GM12878 (cell line): ENCODE results near the gene BARX2. TPM values are rescaled to one million over a fixed set of nuclear protein-coding genes. Genes with fewer than 3 reads are reported as not detected.

Source experiments
- ATAC-seq: fragments of 200-7000 bp; cut with Tn5 transposase; 3 replicates; pipeline ENCODE4 v1.9.1; 2020; ENCODE audit warnings: mild to moderate bottlenecking, moderate library complexity
- BruUV-seq: library from RNA; stranded (reverse); fragments of 400-500 nt; replicated peaks from 2 replicates; lab custom pipeline; 2021; lab: Mats Ljungman, UMichigan
- CTCF ChIA-PET: fragments of 300-600 bp; sonication (Branson Sonifier 250); formaldehyde crosslinking; extraction: SDS; loops from one replicate; lab custom pipeline; 2021; ENCODE audit warnings: inconsistent platforms; lab: Yijun Ruan, JAX
- POLR2A ChIA-PET: fragments of 350-600 bp; formaldehyde crosslinking; extraction: SDS; loops from one replicate; lab custom pipeline; 2021; ENCODE audit warnings: inconsistent platforms; lab: Charles Lee
- RAD21 ChIA-PET: fragments of 300-600 bp; sonication (Branson Sonifier 250); formaldehyde crosslinking; loops from one replicate; lab custom pipeline; 2023; ENCODE audit warnings: antibody characterized with exemption; ENCODE audit not compliant: unreplicated experiment; lab: Charles Lee
- SMC1A ChIA-PET: fragments of 300-600 bp; sonication (Branson Sonifier 250); formaldehyde crosslinking; loops from one replicate; lab custom pipeline; 2023; ENCODE audit not compliant: unreplicated experiment, uncharacterized antibody; lab: Charles Lee
- DNase-seq: peaks from one replicate; pipeline ENCODE4 v3.0.0-alpha.2; 2011; ENCODE audit warnings: low read depth, low spot score
- FAIRE-seq: peaks from 3 replicates; lab custom pipeline; 2011; peaks lifted over from hg19 to GRCh38; lab: Jason Lieb, UNC
- H2AFZ ChIP-seq: 2 replicates; pipeline ENCODE4 v1.6.0; 2011; ENCODE audit warnings: low read depth, low read length, control low read depth; ENCODE audit not compliant: control insufficient read depth
- H3K27ac ChIP-seq: 2 replicates; pipeline ENCODE4 v1.5.1; 2011; ENCODE audit warnings: control low read depth; ENCODE audit not compliant: control insufficient read depth, insufficient read depth
- H3K27me3 ChIP-seq, 2 experiments: replicated peaks in 1 of 2; 2 replicates each; pipeline versions ENCODE4 v1.6.0 to v1.6.1; 2011; ENCODE audit warnings: low read length in 1 of 2; ENCODE audit not compliant: control insufficient read depth in 2 of 2, insufficient read depth in 2 of 2
- H3K36me3 ChIP-seq, 2 experiments: 2 replicates each; pipeline ENCODE4 v1.5.1; 2011; ENCODE audit warnings: low read length in 1 of 2; ENCODE audit not compliant: control insufficient read depth in 2 of 2, insufficient read depth in 2 of 2
- H3K4me1 ChIP-seq: 2 replicates; pipeline ENCODE4 v1.6.1; 2011; ENCODE audit warnings: mild to moderate bottlenecking, low read length, moderate library complexity, mixed read lengths; ENCODE audit not compliant: control insufficient read depth, insufficient read depth
- H3K4me2 ChIP-seq: 2 replicates; pipeline ENCODE4 v1.6.0; 2011; ENCODE audit warnings: control low read depth; ENCODE audit not compliant: control insufficient read depth, insufficient read depth
- H3K4me3 ChIP-seq: fragments of 200-600 bp; sonication (generic); 2 replicates; pipeline ENCODE4 v1.5.1; 2016
- H3K79me2 ChIP-seq: 2 replicates; pipeline ENCODE4 v1.6.0; 2011; ENCODE audit warnings: low read length; ENCODE audit not compliant: control insufficient read depth, insufficient read depth
- H3K9ac ChIP-seq: 2 replicates; pipeline ENCODE4 v1.8.0; 2011; ENCODE audit warnings: low read length, control low read depth, mixed read lengths; ENCODE audit not compliant: control insufficient read depth, insufficient read depth
- H3K9me3 ChIP-seq: replicated peaks from 3 replicates; pipeline ENCODE4 v1.5.1; 2011; ENCODE audit warnings: mild to moderate bottlenecking, low read length; ENCODE audit not compliant: control insufficient read depth, insufficient read depth
- H4K20me1 ChIP-seq: 2 replicates; pipeline ENCODE4 v1.6.0; 2011; ENCODE audit not compliant: control insufficient read depth, insufficient read depth
- BHLHE40 ChIP-seq, 2 experiments: fragments of 450-650 bp in 1 of 2; IDR thresholded peaks; 2 replicates each; pipeline ENCODE4 v1.6.1; 2011 to 2017; ENCODE audit warnings: low read depth in 2 of 2, borderline replicate concordance in 1 of 2, improper control_type of control experiment in 1 of 2, low read length in 1 of 2, mild to moderate bottlenecking in 1 of 2
- ETV6 ChIP-seq, 2 experiments: fragments of 450-650 bp in 1 of 2; IDR thresholded peaks in 1 of 2; conservative IDR thresholded peaks in 1 of 2; 2 replicates each; pipeline ENCODE4 v1.6.1; 2014; ENCODE audit warnings: antibody characterized with exemption in 1 of 2, borderline replicate concordance in 1 of 2, low read depth in 1 of 2, mild to moderate bottlenecking in 1 of 2, moderate library complexity in 1 of 2
- FOS ChIP-seq: IDR thresholded peaks from 3 replicates; pipeline ENCODE4 v1.6.1; 2011; ENCODE audit warnings: borderline replicate concordance; ENCODE audit not compliant: insufficient read length; ENCODE audit errors: extremely low read depth
- GABPA ChIP-seq: IDR thresholded peaks from 2 replicates; pipeline ENCODE4 v1.6.1; 2014; ENCODE audit warnings: antibody characterized with exemption, low read depth, mild to moderate bottlenecking, inconsistent platforms
- HDAC2 ChIP-seq: fragments of 200-600 bp; sonication (generic); IDR thresholded peaks from 2 replicates; pipeline ENCODE4 v1.6.1; 2017
- HDGF ChIP-seq: fragments of 450-650 bp; IDR thresholded peaks from 2 replicates; pipeline ENCODE4 v1.6.1; 2016; ENCODE audit warnings: antibody characterized with exemption
- IRF3 ChIP-seq: fragments of 450-650 bp; IDR thresholded peaks from 2 replicates; pipeline ENCODE4 v1.6.1; 2014; ENCODE audit warnings: mild to moderate bottlenecking
- KAT2A ChIP-seq: conservative IDR thresholded peaks from 2 replicates; pipeline ENCODE4 v1.6.1; 2011; ENCODE audit warnings: low read depth, low read length; ENCODE audit not compliant: control insufficient read depth
- NFIC ChIP-seq: IDR thresholded peaks from 2 replicates; pipeline ENCODE4 v1.6.1; 2012; ENCODE audit warnings: low read depth, mild to moderate bottlenecking, inconsistent platforms, low read length, moderate library complexity
- NFXL1 ChIP-seq: fragments of 450-650 bp; IDR thresholded peaks from 2 replicates; pipeline ENCODE4 v1.6.1; 2017; ENCODE audit warnings: antibody characterized with exemption, mild to moderate bottlenecking, borderline replicate concordance
- NR2C2 ChIP-seq: IDR thresholded peaks from 2 replicates; pipeline ENCODE4 v1.6.1; 2011; ENCODE audit warnings: borderline replicate concordance, low read depth; ENCODE audit not compliant: control insufficient read depth, insufficient read length
- POLR2AphosphoS5 ChIP-seq: IDR thresholded peaks from 2 replicates; pipeline ENCODE4 v1.6.1; 2011; ENCODE audit warnings: mild to moderate bottlenecking, low read length, inconsistent platforms
- SP1 ChIP-seq: IDR thresholded peaks from one replicate; pipeline ENCODE4 v1.6.1; 2011; ENCODE audit warnings: low read depth, low read length
- STAT3 ChIP-seq: IDR thresholded peaks from 2 replicates; pipeline ENCODE4 v1.6.1; 2011; ENCODE audit warnings: low read depth, low read length, improper control_type of control experiment
- SUPT20H ChIP-seq: IDR thresholded peaks from 2 replicates; pipeline ENCODE4 v1.6.1; 2011; ENCODE audit warnings: low read depth, mild to moderate bottlenecking, low read length, moderate library complexity, borderline replicate concordance; ENCODE audit not compliant: control insufficient read depth
- SUZ12 ChIP-seq: fragments of 200-600 bp; sonication (generic); IDR thresholded peaks from one replicate; pipeline ENCODE4 v1.6.1; 2018; ENCODE audit warnings: antibody characterized with exemption, mild to moderate bottlenecking; ENCODE audit not compliant: unreplicated experiment
- WGBS: methylation state at CpG from one replicate; pipeline ENCODE4 v1.1.6; 2016; ENCODE audit warnings: low lambda C conversion rate; ENCODE audit not compliant: insufficient replicate concordance, insufficient coverage; ENCODE audit errors: missing lambda C conversion rate; 5-methylcytosine and 5-hydroxymethylcytosine counted together
- in situ Hi-C: fragments of 300-500 bp; cut with MboI; formaldehyde crosslinking; loops from 9 replicates; pipeline ENCODE4 v1.14.3; 2018; ENCODE audit warnings: mixed read lengths
- intact Hi-C: fragments of 100-400 bp; cut with micrococcal nuclease; formaldehyde crosslinking; loops from one replicate; pipeline ENCODE4 v1.14.2; 2022; ENCODE audit not compliant: unreplicated experiment
- polyA plus RNA-seq, 11 experiments: library from polyadenylated mRNA; depleted of rRNA in 4 of 11; unstranded in 6 of 11; stranded (reverse) in 5 of 11; fragments of >200 nt; fragmentation: Nextera tagmentation in 4 of 11; fragmentation: Illumina TruSeq in 1 of 11; extraction: Ambion mirVana in 4 of 11; extraction: Trizol in 1 of 11; gene quantifications; 1 replicate in 1 of 11; 2 replicates in 10 of 11; pipeline versions ENCODE4 v1.2.1 to v1.2.3, GENCODE V29; 2011 to 2016; ENCODE audit warnings: inconsistent platforms in 2 of 11, missing spikeins in 2 of 11, low read depth in 1 of 11
- total RNA-seq, 4 experiments: library from RNA; depleted of rRNA in 3 of 4; stranded (reverse); fragments of >200 nt in 3 of 4; fragmentation: Illumina TruSeq in 1 of 4; extraction: Trizol in 1 of 4; gene quantifications; 2 replicates each; pipeline versions ENCODE4 v1.2.1 to v1.2.3, GENCODE V29; 2013 to 2021

Gene BARX2
- total and polyA plus RNA-seq, 10 of the 15 experiments (the other 5 are each of a cell fraction or from before 2014, with no cell fraction given): 0.07 to 0.84 TPM; not detected in 8

DNA sequence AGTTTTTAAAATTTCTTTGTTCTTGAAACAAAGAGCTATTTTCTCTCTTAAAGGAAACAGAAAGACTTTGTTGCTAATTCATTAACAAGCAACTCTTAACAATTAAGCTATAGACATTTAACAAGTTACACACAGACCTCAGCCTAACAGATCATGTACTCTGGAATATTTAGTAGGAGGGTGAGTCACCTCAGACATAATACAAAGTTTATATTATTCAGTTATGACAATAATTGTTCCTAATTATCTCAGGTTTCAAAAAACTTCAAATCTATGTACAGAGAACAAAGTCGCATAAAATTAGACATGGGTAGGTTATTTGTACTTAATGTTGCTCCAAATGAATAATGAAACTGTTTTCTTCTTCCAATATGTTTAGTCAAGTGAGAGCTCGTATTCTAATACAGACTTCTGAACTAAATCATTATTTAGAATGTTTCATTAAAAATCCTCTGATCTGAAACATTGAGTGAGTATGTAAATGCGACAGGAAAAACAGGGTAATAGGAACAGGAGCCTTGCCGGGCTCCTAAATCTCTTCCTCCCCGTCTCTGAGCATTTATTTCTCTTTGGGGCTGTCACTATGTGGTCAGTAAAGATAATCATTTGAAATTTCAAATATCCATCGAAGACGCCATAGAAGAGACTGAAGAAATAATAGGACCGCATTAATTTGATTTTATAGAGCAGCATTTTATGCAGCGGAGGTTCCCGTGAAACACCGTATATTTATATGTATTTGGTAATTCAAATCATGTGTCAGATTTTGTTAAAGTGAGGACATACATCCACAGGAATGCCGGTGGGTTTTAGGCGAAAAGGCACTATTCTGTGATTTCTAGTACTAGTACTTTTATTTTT lies 8.7 kb upstream of the BARX2 start:
- no peaks in the 10 kb centered on the region for H3K79me2 ChIP-seq
- H2AFZ ChIP-seq: no peak overlapping the region
- TF ChIP-seq ETV6 (conservative IDR thresholded peaks at IDR 0.05 in 1 of 2, IDR thresholded peaks at IDR 0.05 in 1 of 2; ENCODE audit: borderline replicate concordance in 1 of 2, low read depth in 1 of 2): no peak
- no peak for TF ChIP-seq BHLHE40 (IDR thresholded peaks at IDR 0.05; ENCODE audit: borderline replicate concordance in 1 of 2, low read depth in 2 of 2, low read length in 1 of 2)
- TF ChIP-seq STAT3: no peak
- TF ChIP-seq HDGF: no peak
- TF ChIP-seq SUZ12: no peak
- TF ChIP-seq FOS: no peak
- no peak for TF ChIP-seq NFXL1
- no peak for TF ChIP-seq KAT2A
- no peak for TF ChIP-seq SP1
- no peak for TF ChIP-seq HDAC2
- no peak for TF ChIP-seq NFIC
- TF ChIP-seq IRF3: no peak
- TF ChIP-seq POLR2AphosphoS5: no peak
- TF ChIP-seq SUPT20H: no peak
- TF ChIP-seq NR2C2: no peak
- TF ChIP-seq GABPA: no peak
- ATAC-seq (no peak), FAIRE-seq (no peak), DNase-seq (no peak)
- POLR2A ChIA-PET: no interaction called here
- SMC1A ChIA-PET: no interaction called here
- no peak overlapping the region for H3K27ac ChIP-seq
- no peak overlapping the region for H3K4me3 ChIP-seq
- CTCF ChIA-PET: interaction anchor here (1.1 to 1.2 kb wide), 3 partner anchors 11 to 392 kb away, joined by 3 to 4 read pairs (median 4); no protein-coding TSS in a partner anchor
- WGBS: 60% methylated on average over 13 of the region's 13 CpGs
- RAD21 ChIA-PET: interaction anchor here (0.7 kb wide), 2 partner anchors 21 to 73 kb away, joined by 3 to 4 read pairs; no protein-coding TSS in a partner anchor
- H3K9ac ChIP-seq: no peak overlapping the region
- no peaks in the 10 kb centered on the region for H4K20me1 ChIP-seq
- in situ Hi-C loops (no loop called here), intact Hi-C loops (no loop called here)
- no TSS peak for BruUV-seq
- no peak overlapping the region for H3K4me2 ChIP-seq
- no peaks in the 10 kb centered on the region for H3K36me3 ChIP-seq
- peaks cover 5 to 6% of the 10 kb centered on the region in 2 experiments for H3K27me3 ChIP-seq
- H3K9me3 ChIP-seq: no peaks in the 10 kb centered on the region
- H3K4me1 ChIP-seq: no peaks in the 10 kb centered on the region
